Esophagus squamous epithelium (tissue), 4 donors: ENCODE measurements around the gene TMEM150C.

Experiments
- CTCF ChIP-seq, 6 experiments: fragments of 450-650 bp in 4 of 6; fragments of 200-600 bp in 2 of 6; sonication (generic) in 2 of 6; IDR thresholded peaks; one replicate each; pipeline ENCODE4 v1.5.1; 2016 to 2019; ENCODE audit warnings: antibody characterized with exemption in 6 of 6, mild to moderate bottlenecking in 4 of 6, moderate library complexity in 4 of 6
- POLR2A ChIP-seq, 4 donors: fragments of 450-650 bp; IDR thresholded peaks; one replicate each; pipeline ENCODE4 v1.6.1; 2017; ENCODE audit warnings: antibody characterized with exemption in 4 of 4, mild to moderate bottlenecking in 4 of 4, moderate library complexity in 3 of 4

GRCh38 chr4:82458729-82459128, 103.1 kb downstream of the TMEM150C start:
- TF ChIP-seq CTCF (IDR thresholded peaks at IDR 0.05) (no peak), POLR2A (IDR thresholded peaks at IDR 0.05) (no peak)
